Regular cardiac myocyte (primary cell): ENCODE data around the gene PALMD. TPM values are rescaled to one million over a fixed set of nuclear protein-coding genes. Genes with fewer than 3 reads are reported as not detected.

ENCODE experiments used
- total RNA-seq: library from RNA; depleted of rRNA; stranded (reverse); fragments of >200 nt; gene quantifications from 2 replicates; pipeline ENCODE4 v1.2.3, GENCODE V29; 2014

PALMD gene, protein sequence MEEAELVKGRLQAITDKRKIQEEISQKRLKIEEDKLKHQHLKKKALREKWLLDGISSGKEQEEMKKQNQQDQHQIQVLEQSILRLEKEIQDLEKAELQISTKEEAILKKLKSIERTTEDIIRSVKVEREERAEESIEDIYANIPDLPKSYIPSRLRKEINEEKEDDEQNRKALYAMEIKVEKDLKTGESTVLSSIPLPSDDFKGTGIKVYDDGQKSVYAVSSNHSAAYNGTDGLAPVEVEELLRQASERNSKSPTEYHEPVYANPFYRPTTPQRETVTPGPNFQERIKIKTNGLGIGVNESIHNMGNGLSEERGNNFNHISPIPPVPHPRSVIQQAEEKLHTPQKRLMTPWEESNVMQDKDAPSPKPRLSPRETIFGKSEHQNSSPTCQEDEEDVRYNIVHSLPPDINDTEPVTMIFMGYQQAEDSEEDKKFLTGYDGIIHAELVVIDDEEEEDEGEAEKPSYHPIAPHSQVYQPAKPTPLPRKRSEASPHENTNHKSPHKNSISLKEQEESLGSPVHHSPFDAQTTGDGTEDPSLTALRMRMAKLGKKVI
- 6.9 and 31.9 TPM in 2 replicates for total RNA-seq

GRCh38 chr1:99645699-99646531 lies at the start of gene PALMD:
TSS of gene PALMD (plus strand) at chr1:99646113. CDS start at chr1:99646318, 205 bp downstream.

Other genes starting within 250 kb of the PALMD start
- gene FRRS1, start 120.5 kb downstream of the PALMD start, total RNA-seq, result 20.7 and 39.2 TPM in 2 replicates
- 8.1 and 9.9 TPM in 2 replicates for gene AGL, start 204.2 kb downstream of the PALMD start, total RNA-seq